IPS DF 6.9 (cell line): ENCODE data around the gene ELP5.
A peak's percentile ranks its signal among the peaks of the same experiment; 100 is the strongest.
"Not testable (repeated sequence)": the region's sequence is repeated elsewhere in the genome, so short reads cannot be mapped to it uniquely, and the experiment has no call there.

ENCODE experiments used
- DNase-seq: peaks from one replicate; pipeline ENCODE4 v3.0.0-alpha.2; 2013; ENCODE audit warnings: low read depth, low spot score
- H3K27ac ChIP-seq: one replicate; pipeline ENCODE4 v1.5.1; 2013; ENCODE audit warnings: low read length, control low read depth
- H3K27me3 ChIP-seq: 2 replicates; pipeline ENCODE4 v1.6.1; 2013; ENCODE audit warnings: mild to moderate bottlenecking, low read length; ENCODE audit not compliant: control insufficient read depth, insufficient read depth
- H3K36me3 ChIP-seq: 2 replicates; pipeline ENCODE4 v1.6.1; 2013; ENCODE audit warnings: low read length; ENCODE audit not compliant: control insufficient read depth, insufficient read depth
- H3K4me1 ChIP-seq: 2 replicates; pipeline ENCODE4 v1.6.1; 2013; ENCODE audit warnings: low read length; ENCODE audit not compliant: control insufficient read depth, insufficient read depth
- H3K4me3 ChIP-seq: 2 replicates; pipeline ENCODE4 v1.5.1; 2013; ENCODE audit warnings: mild to moderate bottlenecking, low read length
- H3K9me3 ChIP-seq: 2 replicates; pipeline ENCODE4 v1.6.1; 2013; ENCODE audit warnings: low read length, inconsistent platforms; ENCODE audit not compliant: control insufficient read depth, insufficient read depth
- WGBS: extraction: QIAGEN DNeasy Blood & Tissue Kit; methylation state at CpG from one replicate; pipeline ENCODE4 v1.1.7; 2013; ENCODE audit warnings: mixed read lengths, missing lambda C conversion rate; ENCODE audit not compliant: insufficient read length, insufficient coverage; 5-methylcytosine and 5-hydroxymethylcytosine counted together

Gene ELP5

DNA sequence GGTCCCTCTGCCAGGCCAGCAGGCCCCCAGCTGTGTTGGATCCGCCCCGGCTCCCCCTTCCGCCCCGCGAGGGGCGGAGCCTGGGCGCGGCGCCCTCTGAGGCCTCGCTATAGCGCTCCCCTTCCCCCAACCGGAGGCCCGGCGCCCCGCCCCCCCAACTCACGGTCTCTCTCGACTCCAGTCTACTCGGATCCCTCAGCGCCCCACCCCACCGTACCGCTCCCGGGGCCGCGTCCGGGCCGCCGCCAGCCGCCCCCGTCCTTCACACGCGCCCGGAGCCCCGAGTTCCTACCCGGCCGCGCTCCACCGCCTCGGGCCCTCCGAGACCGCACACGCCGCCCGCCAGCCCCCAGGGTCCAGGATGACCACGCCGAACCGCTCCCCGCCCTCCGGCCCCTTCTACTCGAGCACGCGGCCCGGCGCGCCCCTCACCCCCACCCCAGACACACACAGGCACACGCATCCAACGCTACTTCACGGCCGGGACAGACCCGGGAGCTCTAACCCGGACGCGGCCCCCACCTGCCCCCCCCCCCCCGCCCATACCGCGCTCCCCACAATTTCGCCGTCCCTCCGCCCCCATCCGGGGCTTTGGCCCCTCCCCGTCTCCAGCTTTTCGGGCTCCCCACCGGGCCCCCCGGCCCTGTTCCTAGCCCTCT lies 14.1 kb upstream of the ELP5 start:
- WGBS, result no CpG with 5 or more reads among the region's 73 CpGs
- Histone ChIP-seq H3K27ac (no peak overlapping the region), H3K4me3 (peak overlapping the region; percentile 95), H3K9me3 (no peaks in the 10 kb centered on the region), H3K36me3 (peaks cover 16% of the 10 kb centered on the region), H3K4me1 (peaks cover 2% of the 10 kb centered on the region; the same call in 1 of the 2 replicates), H3K27me3 (no peaks in the 10 kb centered on the region)
- no peak for DNase-seq

- peaks cover 2% of the 10 kb centered on the region; the same call in 1 of the 2 replicates for H3K4me1 ChIP-seq
- DNase-seq, result no peak
- no peaks in the 10 kb centered on the region for H3K27me3 ChIP-seq
- peaks cover 16% of the 10 kb centered on the region for H3K36me3 ChIP-seq
- no peaks in the 10 kb centered on the region for H3K9me3 ChIP-seq
- no CpG with 5 or more reads among the region's 39 CpGs for WGBS
- no peak overlapping the region for H3K27ac ChIP-seq
- peak overlapping the region; percentile 95 for H3K4me3 ChIP-seq
These were observed 13.5 kb upstream of the ELP5 start for GRCh38 chr17:7238420-7239090.

- no peaks in the 10 kb centered on the region for H3K9me3 ChIP-seq
These were observed 12.7 kb upstream of the ELP5 start, which contains the start of gene PHF23 for GRCh38 chr17:7239091-7240027. TSS of gene PHF23 (minus strand) at chr17:7239457. CDS start at chr17:7239279, 178 bp downstream.

GRCh38 chr17:7240375-7240774 lies 11.6 kb upstream of the ELP5 start:
- Histone ChIP-seq H3K27ac (no peak overlapping the region), H3K9me3 (no peaks in the 10 kb centered on the region), H3K4me1 (no peaks in the 10 kb centered on the region; the same call in 1 of the 2 replicates), H3K27me3 (no peaks in the 10 kb centered on the region), H3K4me3 (no peak overlapping the region), H3K36me3 (peaks cover 19% of the 10 kb centered on the region)
- DNase-seq, result no peak
- WGBS, result no CpG with 5 or more reads among the region's 4 CpGs

More at GRCh38 chr17:7239091-7240027, 12.7 kb upstream of the ELP5 start, which contains the start of gene PHF23:
- Histone ChIP-seq H3K4me3 (peak within 1 kb of the TSS; percentile 95), H3K27me3 (no peaks in the 10 kb centered on the region), H3K27ac (no peak within 1 kb of the TSS), H3K4me1 (peaks cover 2% of the 10 kb centered on the region; the same call in 1 of the 2 replicates), H3K36me3 (peaks cover 20% of the 10 kb centered on the region)
- DNase-seq, result peak; percentile 99
- no CpG with 5 or more reads among the region's 72 CpGs for WGBS

DNA sequence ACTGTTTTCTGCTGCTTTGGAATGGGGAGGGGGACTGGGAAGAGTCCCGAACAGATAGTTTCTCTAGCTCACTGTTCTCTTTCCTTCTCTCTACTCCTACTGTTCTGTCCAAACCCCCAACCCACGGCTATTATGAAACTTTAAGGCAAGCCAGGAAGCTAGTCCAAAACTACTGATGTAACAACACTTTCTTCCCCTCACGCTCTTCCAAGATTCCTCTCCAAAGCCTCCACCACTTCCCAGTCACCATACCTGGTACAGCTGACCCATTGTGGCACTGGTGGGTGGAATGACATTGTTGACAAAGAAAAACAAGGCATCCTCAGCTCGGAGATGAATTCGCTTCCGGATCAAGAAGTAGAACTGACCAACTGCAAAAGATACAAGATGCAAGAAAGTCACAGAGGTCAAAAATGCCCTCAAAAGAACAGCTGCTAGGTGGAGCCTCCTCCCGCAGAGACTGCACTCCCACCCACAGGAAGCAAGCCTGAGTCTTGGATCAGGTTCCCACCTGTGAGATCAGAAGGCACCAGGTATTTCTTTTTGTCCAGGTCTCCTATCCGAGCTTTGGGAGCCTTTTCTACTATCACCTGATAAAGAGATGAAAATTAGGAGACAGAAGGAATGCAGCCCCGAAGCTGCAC lies 10.8 kb upstream of the ELP5 start:
- Histone ChIP-seq H3K36me3 (peaks cover 11% of the 10 kb centered on the region), H3K4me1 (no peaks in the 10 kb centered on the region; the same call in 1 of the 2 replicates), H3K27me3 (no peaks in the 10 kb centered on the region), H3K27ac (no peak overlapping the region), H3K9me3 (no peaks in the 10 kb centered on the region), H3K4me3 (peak overlapping the region; percentile 84; the same call in 1 of the 2 replicates)
- no peak for DNase-seq
- no CpG with 5 or more reads among the region's 9 CpGs for WGBS

- Histone ChIP-seq H3K4me3 (peak within 1 kb of the TSS; percentile 84), H3K9me3 (no peaks in the 10 kb centered on the region), H3K27ac (no peak within 1 kb of the TSS), H3K4me1 (no peaks in the 10 kb centered on the region; the same call in 1 of the 2 replicates), H3K36me3 (peaks cover 4% of the 10 kb centered on the region; the same call in 1 of the 2 replicates), H3K27me3 (no peaks in the 10 kb centered on the region)
- DNase-seq, result no peak
- no CpG with 5 or more reads among the region's 62 CpGs for WGBS
These were observed 10.0 kb upstream of the ELP5 start, which contains the start of gene GABARAP for GRCh38 chr17:7241783-7242716. TSS of gene GABARAP (minus strand) at chr17:7242449. CDS start at chr17:7242330, 119 bp downstream.

DNA sequence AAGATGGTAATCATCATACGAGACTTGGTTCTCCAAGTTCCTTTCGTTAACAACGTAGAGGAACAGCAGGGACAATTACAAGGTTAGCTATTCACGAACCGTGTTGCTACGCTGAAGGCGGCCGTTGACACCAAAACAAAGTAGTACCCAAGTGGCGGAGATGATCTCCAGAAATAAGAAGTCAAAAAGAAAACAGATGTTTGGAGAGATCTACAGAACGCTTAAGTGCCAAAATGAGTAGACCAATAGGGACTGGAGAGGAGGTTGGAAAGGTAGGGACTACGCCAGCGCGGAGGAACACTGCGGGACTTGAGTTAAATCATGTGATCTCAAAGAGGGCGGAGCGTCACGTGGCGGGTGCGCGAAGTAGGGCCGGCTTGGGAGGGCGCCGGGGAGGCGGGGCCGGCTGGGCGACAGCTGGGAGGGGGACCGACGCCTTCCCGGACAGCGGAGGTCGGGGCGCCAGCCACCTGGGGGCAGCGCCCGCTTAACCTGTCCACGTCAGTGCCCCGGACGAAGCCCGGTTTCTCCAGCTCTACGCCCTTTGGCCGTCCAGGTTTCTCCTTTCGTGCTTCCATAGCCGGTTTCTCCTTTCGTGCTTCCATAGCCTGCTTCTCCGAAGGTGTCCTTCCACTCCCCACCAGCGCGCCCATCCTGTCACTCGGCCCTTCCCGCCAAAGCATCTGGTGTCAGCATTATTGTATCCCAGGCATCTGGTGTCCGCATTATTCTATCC lies 9.1 kb upstream of the ELP5 start:
- WGBS, result no CpG with 5 or more reads among the region's 49 CpGs
- Histone ChIP-seq H3K9me3 (no peaks in the 10 kb centered on the region), H3K27me3 (no peaks in the 10 kb centered on the region), H3K36me3 (peaks cover 4% of the 10 kb centered on the region; the same call in 1 of the 2 replicates), H3K4me3 (peak overlapping the region; percentile 84; the same call in 1 of the 2 replicates), H3K27ac (no peak overlapping the region), H3K4me1 (no peaks in the 10 kb centered on the region; the same call in 1 of the 2 replicates)
- DNase-seq, result no peak

- no peak for DNase-seq
- H3K27me3 ChIP-seq, result no peaks in the 10 kb centered on the region
- WGBS, result no CpG with 5 or more reads among the region's 2 CpGs
- H3K4me1 ChIP-seq, result no peaks in the 10 kb centered on the region; the same call in 1 of the 2 replicates
- no peaks in the 10 kb centered on the region for H3K9me3 ChIP-seq
- no peak overlapping the region for H3K27ac ChIP-seq
- H3K4me3 ChIP-seq, result peak overlapping the region; percentile 13; the same call in 1 of the 2 replicates
- H3K36me3 ChIP-seq, result peaks cover 4% of the 10 kb centered on the region; the same call in 1 of the 2 replicates
These were observed 8.6 kb upstream of the ELP5 start for GRCh38 chr17:7243453-7243729.

DNA sequence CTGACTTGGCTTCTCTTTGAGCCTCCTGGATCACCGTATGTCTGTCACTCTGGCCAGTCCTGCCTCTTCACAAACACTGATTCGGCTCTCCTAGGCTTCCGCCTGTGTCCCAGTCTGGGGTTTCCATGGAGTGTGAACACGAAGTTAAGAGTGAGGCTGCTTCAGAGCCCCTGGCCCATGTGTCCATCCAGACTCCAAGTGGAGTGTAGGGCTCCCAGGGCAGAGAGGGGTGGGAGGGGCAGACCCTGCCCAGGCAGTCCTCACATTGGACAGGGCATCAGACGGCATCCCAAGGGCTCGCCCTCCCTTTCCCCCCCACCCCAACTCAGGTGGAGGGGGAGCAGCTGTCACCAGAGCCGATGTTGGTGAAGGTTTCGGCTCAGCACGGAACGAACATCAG lies 8.2 kb upstream of the ELP5 start:
- not testable (repeated sequence) for H3K27ac ChIP-seq, H3K4me1 ChIP-seq, H3K4me3 ChIP-seq, H3K36me3 ChIP-seq, H3K9me3 ChIP-seq, DNase-seq, H3K27me3 ChIP-seq
- no CpG with 5 or more reads among the region's 10 CpGs for WGBS
